GM12801 (cell line): ENCODE data around the gene RINL.

ENCODE experiments used
- CTCF ChIP-seq: IDR thresholded peaks from one replicate; pipeline ENCODE4 v1.5.1; 2011; ENCODE audit warnings: control low read depth; ENCODE audit not compliant: insufficient read length; ENCODE audit errors: extremely low read depth

RINL gene

GRCh38 chr19:38910488-38910887 is 32.4 kb upstream of the RINL start:
- no peak for TF ChIP-seq CTCF

- no peak for TF ChIP-seq CTCF
These were observed 30.8 kb upstream of the RINL start for GRCh38 chr19:38908911-38909310.

- no peak for TF ChIP-seq CTCF
These were observed 29.6 kb upstream of the RINL start for GRCh38 chr19:38907670-38908069.

GRCh38 chr19:38907227-38907626 is 29.2 kb upstream of the RINL start:
- no peak for TF ChIP-seq CTCF

GRCh38 chr19:38905620-38906019 is 27.5 kb upstream of the RINL start:
- no peak for TF ChIP-seq CTCF

- no peak for TF ChIP-seq CTCF
These were observed 26.8 kb upstream of the RINL start for GRCh38 chr19:38904581-38905539.

GRCh38 chr19:38901683-38902082 is 23.6 kb upstream of the RINL start:
- no peak for TF ChIP-seq CTCF
